IPS-15b (cell line): ENCODE data around the gene LATS2.
"Not testable (repeated sequence)": the region's sequence is repeated elsewhere in the genome, so short reads cannot be mapped to it uniquely, and the experiment has no call there.

Experiments used
- H3K27me3 ChIP-seq: one replicate; pipeline ENCODE4 v1.6.1; 2013; ENCODE audit warnings: low read length; ENCODE audit not compliant: control insufficient read depth, insufficient read depth
- H3K36me3 ChIP-seq: one replicate; pipeline ENCODE4 v1.6.1; 2013; ENCODE audit warnings: low read length; ENCODE audit not compliant: control insufficient read depth, insufficient read depth
- H3K4me1 ChIP-seq: one replicate; pipeline ENCODE4 v1.6.1; 2013; ENCODE audit warnings: mild to moderate bottlenecking, low read length; ENCODE audit not compliant: control insufficient read depth, insufficient read depth
- H3K4me3 ChIP-seq: one replicate; pipeline ENCODE4 v1.5.1; 2013; ENCODE audit warnings: low read depth, low read length
- H3K9ac ChIP-seq: one replicate; pipeline ENCODE4 v1.6.1; 2013; ENCODE audit warnings: low read depth, mild to moderate bottlenecking, low read length
- H3K9me3 ChIP-seq: one replicate; pipeline ENCODE4 v1.6.1; 2013; ENCODE audit warnings: mild to moderate bottlenecking, low read length; ENCODE audit not compliant: control insufficient read depth, insufficient read depth

The LATS2 gene

DNA sequence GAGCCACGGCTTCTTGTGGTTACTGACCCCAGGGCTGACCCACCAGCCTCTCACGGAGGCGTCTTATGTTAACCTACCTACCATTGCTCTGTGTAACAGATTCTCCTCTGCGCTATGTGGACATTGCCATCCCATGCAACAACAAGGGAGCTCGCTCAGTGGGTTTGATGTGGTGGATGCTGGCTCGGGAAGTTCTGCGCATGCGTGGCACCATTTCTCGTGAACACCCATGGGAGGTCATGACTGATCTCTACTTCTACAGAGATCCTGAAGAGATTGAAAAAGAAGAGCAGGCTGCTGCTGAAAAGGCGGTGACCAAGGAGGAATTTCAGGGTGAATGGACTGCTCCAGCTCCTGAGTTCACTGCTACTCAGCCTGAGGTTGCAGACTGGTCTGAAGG, 99.7 kb downstream of the LATS2 start:
- not testable (repeated sequence) for H3K4me1 ChIP-seq, H3K9me3 ChIP-seq, H3K36me3 ChIP-seq, H3K9ac ChIP-seq, H3K4me3 ChIP-seq, H3K27me3 ChIP-seq

DNA sequence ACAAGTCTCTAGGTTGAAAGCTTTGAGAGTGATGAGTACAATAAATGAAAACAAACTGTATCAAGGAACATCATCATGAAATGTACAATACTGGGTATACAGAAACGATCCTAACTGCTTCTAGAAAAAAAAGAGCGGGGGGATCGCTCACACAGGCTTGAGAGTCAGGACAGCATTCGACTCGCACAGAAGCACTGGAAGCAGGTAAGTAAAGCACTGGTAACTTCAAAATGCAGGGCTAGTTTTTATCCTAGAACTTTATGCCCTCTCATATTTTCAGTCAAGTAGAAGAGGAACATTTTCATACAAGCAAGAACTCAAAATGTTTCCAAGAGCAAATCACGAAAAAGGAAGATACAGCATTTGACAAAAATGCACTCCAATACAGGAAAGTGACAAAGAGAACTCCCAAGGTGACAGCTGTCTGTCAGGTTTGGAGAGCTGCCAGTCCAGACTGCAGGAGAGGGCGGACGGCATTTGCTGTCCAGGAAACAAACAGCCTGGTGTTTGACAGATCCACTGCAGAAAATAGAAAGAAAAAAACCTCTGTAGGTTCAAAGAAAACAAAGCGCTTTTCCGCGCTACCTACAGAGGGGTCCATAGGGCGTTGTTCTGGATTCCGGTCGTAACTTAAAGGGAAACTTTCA, 100.6 kb downstream of the LATS2 start:
- Histone ChIP-seq H3K9me3 (no peaks in the 10 kb centered on the region), H3K27me3 (no peaks in the 10 kb centered on the region), H3K9ac (no peak overlapping the region), H3K4me1 (no peaks in the 10 kb centered on the region), H3K36me3 (no peaks in the 10 kb centered on the region), H3K4me3 (no peak overlapping the region)

DNA sequence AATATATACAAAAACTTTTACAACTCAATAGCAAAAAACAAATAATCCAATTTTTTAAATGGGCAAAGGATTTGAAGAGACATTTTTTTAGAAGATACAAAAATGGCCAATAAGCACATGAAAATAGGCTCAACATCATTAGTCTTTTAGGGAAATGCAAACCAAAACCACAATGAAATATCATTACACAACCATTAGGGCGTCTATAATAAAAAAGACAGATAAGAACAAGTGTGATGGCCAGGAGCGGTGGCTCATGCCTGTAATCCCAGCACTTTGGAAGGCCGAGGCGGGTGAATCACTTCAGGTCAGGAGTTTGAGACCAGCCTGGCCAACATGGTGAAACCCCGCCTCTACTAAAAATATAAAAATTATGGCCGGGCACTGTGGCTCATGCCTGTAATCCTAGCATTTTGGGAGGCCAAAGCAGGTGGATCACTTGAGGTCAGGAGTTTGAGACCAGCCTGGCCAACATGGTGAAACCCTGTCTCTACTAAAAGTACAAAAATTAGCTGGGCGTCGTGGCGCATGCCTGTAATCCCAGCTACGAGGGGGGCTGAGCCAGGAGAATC, 104.3 kb downstream of the LATS2 start:
- H3K9ac ChIP-seq, H3K9me3 ChIP-seq, H3K27me3 ChIP-seq, H3K4me3 ChIP-seq, H3K4me1 ChIP-seq, H3K36me3 ChIP-seq: not testable (repeated sequence)

DNA sequence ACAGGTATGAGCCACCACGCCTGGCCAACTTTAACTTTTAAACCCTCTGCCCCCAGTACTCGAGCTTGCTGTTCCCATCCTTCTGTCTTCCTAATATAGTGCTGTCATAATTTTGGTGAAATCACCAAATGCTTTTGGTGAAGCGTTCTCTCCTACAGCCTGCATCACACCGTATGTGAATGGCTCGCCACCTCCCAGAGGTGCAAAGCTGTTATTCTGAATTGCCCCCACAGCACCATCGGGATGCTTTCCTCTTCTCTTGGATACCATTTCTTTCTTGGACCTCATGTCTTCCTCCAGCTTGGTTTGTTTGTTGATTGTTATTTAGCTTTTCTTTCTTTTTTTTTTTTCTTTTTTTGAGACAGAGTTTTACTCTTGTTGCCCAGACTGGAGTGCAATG, 105.9 kb downstream of the LATS2 start:
- Histone ChIP-seq H3K27me3 (no peaks in the 10 kb centered on the region), H3K9ac (no peak overlapping the region), H3K4me1 (no peaks in the 10 kb centered on the region), H3K36me3 (no peaks in the 10 kb centered on the region), H3K9me3 (no peaks in the 10 kb centered on the region), H3K4me3 (no peak overlapping the region)

DNA sequence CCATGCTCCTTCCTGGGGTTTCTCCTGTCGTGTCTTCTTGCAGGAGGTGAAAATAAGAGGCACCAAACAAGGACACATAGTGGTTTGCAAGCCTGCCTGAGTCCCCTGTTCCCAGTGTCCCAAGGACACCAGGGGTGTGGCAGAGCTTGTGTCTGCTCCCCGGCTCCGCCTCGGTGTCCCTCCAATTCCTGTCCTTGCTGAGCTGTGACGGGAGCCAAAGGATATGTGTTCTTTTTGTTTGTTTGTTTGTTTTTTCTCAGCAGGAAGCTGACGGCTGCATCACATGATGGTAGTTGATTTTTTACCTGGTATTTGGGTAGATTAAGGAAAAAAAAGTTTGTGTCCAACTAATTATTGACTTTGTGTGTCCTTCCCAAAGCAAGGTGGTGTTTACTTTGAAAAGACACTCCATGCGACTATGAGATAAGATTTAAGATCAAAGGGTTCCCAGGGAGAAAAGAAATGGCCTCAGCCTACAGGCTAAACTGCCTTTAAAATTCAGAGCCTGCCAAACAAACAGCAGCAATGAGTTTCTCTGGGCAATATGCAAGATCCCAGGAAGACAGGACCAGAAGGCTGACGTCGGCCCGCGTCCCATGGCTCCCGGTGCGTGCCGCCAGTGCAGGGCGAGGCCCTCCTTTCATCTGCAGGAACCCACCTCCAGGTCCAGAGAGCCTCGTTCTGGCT, 108.0 kb downstream of the LATS2 start:
- Histone ChIP-seq H3K9me3 (no peaks in the 10 kb centered on the region), H3K4me1 (no peaks in the 10 kb centered on the region), H3K4me3 (no peak overlapping the region), H3K36me3 (no peaks in the 10 kb centered on the region), H3K27me3 (no peaks in the 10 kb centered on the region), H3K9ac (no peak overlapping the region)

DNA sequence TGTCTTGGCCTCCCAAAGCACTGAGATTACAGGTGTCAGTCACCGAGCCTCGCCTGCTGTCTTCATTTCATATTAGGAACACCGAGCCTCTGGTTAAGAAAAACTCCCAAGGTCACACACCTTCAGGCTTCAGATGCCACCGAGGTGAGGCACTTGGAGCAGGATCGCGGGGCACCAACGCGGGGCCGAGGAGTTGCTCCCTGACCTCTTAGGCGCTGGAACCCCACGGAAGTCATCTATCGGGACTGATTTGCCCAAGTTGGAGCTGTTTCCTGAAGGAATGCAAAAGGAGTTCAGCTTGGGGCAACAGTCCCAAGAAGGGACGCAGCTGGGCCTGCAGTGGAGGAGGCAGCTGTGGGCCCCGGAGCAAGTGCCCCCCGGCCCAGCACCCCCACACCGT, 108.5 kb downstream of the LATS2 start:
- Histone ChIP-seq H3K4me1 (no peaks in the 10 kb centered on the region), H3K9me3 (no peaks in the 10 kb centered on the region), H3K27me3 (no peaks in the 10 kb centered on the region), H3K4me3 (no peak overlapping the region), H3K9ac (no peak overlapping the region), H3K36me3 (no peaks in the 10 kb centered on the region)

DNA sequence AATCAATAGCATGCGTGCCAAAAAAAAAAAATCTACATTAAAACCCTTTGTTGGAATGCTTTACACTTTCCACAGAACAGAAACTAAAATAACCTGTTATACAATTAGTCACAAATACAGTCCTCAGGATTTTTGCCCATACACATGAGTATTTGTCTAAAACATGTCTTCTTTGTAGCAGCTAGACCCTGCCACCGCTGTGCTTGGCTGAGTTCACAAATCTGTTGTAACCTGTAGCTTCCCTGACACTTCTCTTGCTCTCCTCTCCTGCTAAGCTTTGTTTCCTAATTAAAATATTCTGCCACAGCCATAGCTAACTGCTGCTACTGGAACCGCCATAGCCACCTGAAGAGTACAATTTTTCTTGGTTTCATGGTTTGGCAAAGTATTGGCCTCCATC, 113.4 kb downstream of the LATS2 start:
- not testable (repeated sequence) for H3K36me3 ChIP-seq, H3K9me3 ChIP-seq, H3K9ac ChIP-seq, H3K4me3 ChIP-seq, H3K4me1 ChIP-seq
- H3K27me3 ChIP-seq, result peaks cover 21% of the 10 kb centered on the region

DNA sequence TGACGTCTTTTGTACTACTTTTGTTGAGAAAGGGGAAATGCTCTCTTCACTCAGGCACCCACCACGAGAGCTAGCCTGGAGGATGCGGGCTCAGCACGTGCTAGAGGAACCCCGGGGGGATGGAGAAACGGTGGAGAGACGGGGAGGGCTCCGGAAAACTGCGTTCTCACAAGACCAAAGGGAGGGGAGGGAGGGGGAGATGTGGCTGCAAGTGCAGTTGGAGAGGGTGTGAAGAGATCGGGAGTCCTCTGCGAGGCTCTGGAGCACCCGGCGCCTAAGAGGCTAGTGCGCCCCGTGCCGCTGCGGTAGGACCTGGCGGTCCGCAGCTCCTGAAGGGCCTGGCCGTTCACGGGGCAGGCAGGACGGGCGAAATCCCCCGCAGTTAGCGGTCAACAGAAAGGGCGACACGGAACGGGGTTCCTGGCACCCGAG, 115.4 kb downstream of the LATS2 start:
- Histone ChIP-seq H3K9ac (peak overlapping the region; percentile 47), H3K4me1 (no peaks in the 10 kb centered on the region), H3K9me3 (no peaks in the 10 kb centered on the region), H3K27me3 (peaks cover 21% of the 10 kb centered on the region), H3K4me3 (peak overlapping the region; percentile 51), H3K36me3 (no peaks in the 10 kb centered on the region)

DNA sequence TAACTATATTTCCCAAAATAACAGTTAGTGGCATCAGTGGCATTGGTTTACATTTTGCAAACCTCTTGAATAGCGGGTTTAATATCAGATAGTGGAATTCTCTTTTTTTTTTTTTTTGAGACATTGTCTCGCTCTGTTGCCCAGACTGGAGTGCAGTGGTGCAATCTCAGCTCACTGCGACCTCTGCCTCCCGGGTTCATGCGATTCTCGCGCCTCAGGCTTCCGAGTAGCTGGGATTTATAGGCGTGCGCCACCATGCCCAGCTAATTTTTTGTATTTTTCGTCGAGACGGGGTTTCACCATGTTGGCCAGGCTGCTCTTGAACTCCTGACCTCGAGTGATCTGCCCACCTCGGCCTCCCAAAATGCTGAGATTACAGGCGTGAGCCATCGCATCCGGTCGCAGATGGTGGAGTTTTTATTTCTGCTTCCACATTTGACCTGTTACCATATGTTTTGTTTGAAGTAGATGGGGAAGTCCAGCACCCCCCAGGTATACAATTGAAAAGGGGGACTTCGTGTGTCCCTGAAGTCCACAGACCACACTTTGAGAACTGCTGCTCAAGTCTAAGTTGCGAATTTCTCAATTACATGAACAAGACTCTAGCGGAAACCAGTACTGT, 118.3 kb downstream of the LATS2 start:
- Histone ChIP-seq H3K36me3 (no peaks in the 10 kb centered on the region), H3K4me1 (peaks cover 2% of the 10 kb centered on the region), H3K4me3 (no peak overlapping the region), H3K9me3 (no peaks in the 10 kb centered on the region), H3K27me3 (peaks cover 21% of the 10 kb centered on the region), H3K9ac (no peak overlapping the region)

DNA sequence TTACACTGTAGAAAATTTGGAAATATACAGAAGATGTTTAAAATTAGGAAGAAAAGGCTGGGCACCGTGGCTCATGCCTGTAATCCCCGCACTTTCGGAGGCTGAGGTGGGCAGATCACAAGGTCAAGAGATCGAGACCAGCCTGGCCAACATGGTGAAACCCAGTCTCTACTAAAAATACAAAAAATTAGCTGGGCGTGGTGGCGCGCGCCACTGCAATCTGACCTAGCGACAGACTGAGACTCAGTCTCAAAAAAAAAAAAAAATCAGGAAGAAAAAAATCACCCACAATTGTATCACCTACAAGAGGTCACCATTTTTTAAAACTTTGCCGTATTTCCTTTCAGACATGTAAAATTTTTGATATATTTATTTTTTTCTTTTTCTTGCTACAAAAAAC, 120.9 kb downstream of the LATS2 start:
- not testable (repeated sequence) for H3K9ac ChIP-seq, H3K4me3 ChIP-seq, H3K36me3 ChIP-seq, H3K27me3 ChIP-seq, H3K4me1 ChIP-seq, H3K9me3 ChIP-seq

DNA sequence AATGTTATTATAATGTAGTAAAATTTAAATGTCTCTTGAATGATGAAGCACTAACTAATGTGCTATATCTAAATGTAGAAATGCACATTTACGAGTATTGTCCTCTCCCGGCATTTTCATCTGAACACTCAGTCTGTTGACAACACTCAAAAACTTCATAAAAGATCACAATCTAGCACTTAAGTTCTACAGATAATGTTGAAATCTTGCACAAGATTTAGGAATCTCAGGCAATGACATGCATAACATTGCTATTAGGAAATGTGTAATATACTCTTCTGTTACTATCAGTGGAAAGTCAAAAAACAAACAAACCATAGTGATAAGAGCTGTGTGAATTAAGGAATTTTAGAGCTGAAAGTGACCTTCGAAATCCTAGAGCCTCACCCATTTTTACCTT, 121.3 kb downstream of the LATS2 start:
- Histone ChIP-seq H3K27me3 (peaks cover 5% of the 10 kb centered on the region), H3K4me1 (peaks cover 2% of the 10 kb centered on the region), H3K36me3 (no peaks in the 10 kb centered on the region), H3K9me3 (no peaks in the 10 kb centered on the region), H3K9ac (no peak overlapping the region), H3K4me3 (no peak overlapping the region)

DNA sequence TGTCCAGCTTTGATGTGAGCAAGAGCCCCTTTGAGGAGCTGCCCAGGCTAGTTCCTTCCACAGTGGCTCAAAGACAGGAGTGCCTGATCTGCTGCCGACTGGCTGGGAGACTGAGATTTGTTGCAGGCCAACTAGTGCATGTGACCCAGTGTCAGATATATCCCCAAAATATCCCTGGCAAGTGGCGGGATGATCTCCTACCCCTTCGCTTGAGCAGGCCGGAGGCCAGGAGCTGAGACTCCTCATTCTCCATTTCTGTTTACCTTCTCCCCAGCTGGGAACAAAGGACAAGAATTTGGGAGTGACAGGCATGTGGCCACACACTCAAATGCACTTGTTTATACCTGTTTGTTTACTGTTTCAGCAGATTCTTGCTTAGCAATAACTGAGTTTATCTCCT, 121.7 kb downstream of the LATS2 start:
- no peaks in the 10 kb centered on the region for H3K36me3 ChIP-seq
- H3K9me3 ChIP-seq, result no peaks in the 10 kb centered on the region
- H3K4me1 ChIP-seq, result peaks cover 2% of the 10 kb centered on the region
- H3K9ac ChIP-seq, result no peak overlapping the region
- H3K4me3 ChIP-seq, result no peak overlapping the region
- H3K27me3 ChIP-seq, result peaks cover 1% of the 10 kb centered on the region
